Breast epithelium (tissue), 3 donors: ENCODE measurements around the gene PCDHA9.

Experiments used
- CTCF ChIP-seq, 3 donors: fragments of 450-650 bp; IDR thresholded peaks; one replicate each; pipeline ENCODE4 v1.5.1; 2016 to 2017; ENCODE audit warnings: antibody characterized with exemption in 3 of 3, mild to moderate bottlenecking in 3 of 3, moderate library complexity in 3 of 3
- POLR2A ChIP-seq: fragments of 450-650 bp; IDR thresholded peaks from one replicate; pipeline ENCODE4 v1.6.1; 2016; ENCODE audit warnings: antibody characterized with exemption, mild to moderate bottlenecking, moderate library complexity
- POLR2AphosphoS5 ChIP-seq, 3 donors: sonication (generic); formaldehyde crosslinking; IDR thresholded peaks; one replicate each; pipeline ENCODE4 v1.6.1; 2017; ENCODE audit warnings: antibody characterized with exemption in 3 of 3

- TF ChIP-seq CTCF (IDR thresholded peaks at IDR 0.05) (no peak), POLR2A (no peak), POLR2AphosphoS5 (IDR thresholded peaks at IDR 0.05) (no peak)
These were observed 12.3 kb upstream of the PCDHA9 start for GRCh38 chr5:140835622-140836510.
